Activated naive CD4-positive, alpha-beta T cell treated with anti-CD3 and anti-CD28 coated beads for 36 hours (primary cell): ENCODE data around the gene PPP2R1A. TPM values are rescaled to one million over a fixed set of nuclear protein-coding genes. Genes with fewer than 3 reads are reported as not detected.
"Not testable (repeated sequence)": the region's sequence is repeated elsewhere in the genome, so short reads cannot be mapped to it uniquely, and the experiment has no call there.

Experiments used
- CTCF ChIA-PET: fragments of 350-600 bp; sonication (Branson Sonifier 250); formaldehyde crosslinking; loops from one replicate; lab custom pipeline; 2021; ENCODE audit warnings: antibody characterized with exemption; lab: Charles Lee
- DNase-seq: peaks from one replicate; pipeline ENCODE4 v3.0.0-alpha.2; 2020
- H3K27ac Mint-ChIP-seq: one replicate; pipeline ENCODE4 v1.8.0; 2021; ENCODE audit warnings: mild to moderate bottlenecking, mixed read lengths
- H3K27me3 Mint-ChIP-seq: one replicate; pipeline ENCODE4 v1.8.0; 2021; ENCODE audit warnings: low read depth, mixed read lengths
- H3K36me3 Mint-ChIP-seq: one replicate; pipeline ENCODE4 v1.8.0; 2021; ENCODE audit warnings: low read depth, mixed read lengths
- H3K4me1 Mint-ChIP-seq: one replicate; pipeline ENCODE4 v1.8.0; 2021; ENCODE audit warnings: low read depth, mixed read lengths
- H3K4me3 Mint-ChIP-seq: one replicate; pipeline ENCODE4 v1.8.0; 2021; ENCODE audit warnings: mild to moderate bottlenecking, moderate library complexity, mixed read lengths
- H3K9me3 Mint-ChIP-seq: one replicate; pipeline ENCODE4 v1.8.0; 2021; ENCODE audit warnings: mixed read lengths
- intact Hi-C: fragments of 100-400 bp; cut with micrococcal nuclease; formaldehyde crosslinking; loops from one replicate; pipeline ENCODE4 v1.15.1; 2023
- total RNA-seq, 2 experiments: library from RNA; stranded (reverse); gene quantifications; one replicate each; pipeline ENCODE4 v1.2.3, GENCODE V29; 2021

PPP2R1A gene
- total RNA-seq, 2 experiments from 2014 or later = 228 to 232 TPM

DNA sequence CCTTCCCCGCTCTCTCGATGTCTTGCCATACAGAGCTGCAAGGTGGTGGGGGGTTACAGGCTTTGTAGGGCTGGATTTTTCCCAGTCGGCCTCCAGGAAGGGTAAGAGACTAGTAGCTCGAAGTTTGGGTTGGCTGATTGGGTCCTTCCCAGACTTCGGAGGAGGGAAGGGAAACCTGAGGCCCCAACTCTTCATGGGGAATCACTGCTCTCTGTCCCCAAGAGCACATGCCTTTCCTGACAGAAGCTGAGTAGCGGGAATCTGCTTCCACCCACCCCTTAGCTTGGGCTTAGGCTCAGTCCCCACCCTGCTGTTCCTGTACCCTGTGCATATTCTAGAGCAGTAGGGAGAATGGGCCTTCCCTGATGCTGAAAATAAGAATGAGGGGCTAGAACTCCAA, 39.7 kb downstream of the PPP2R1A start:
- Mint-ChIP-seq H3K4me1 (peaks cover 32% of the 10 kb centered on the region), H3K9me3 (no peaks in the 10 kb centered on the region), H3K27me3 (no peaks in the 10 kb centered on the region), H3K36me3 (peaks cover 36% of the 10 kb centered on the region), H3K27ac (no peak overlapping the region), H3K4me3 (no peak overlapping the region)
- no peak for DNase-seq
- intact Hi-C loops = loop anchor here (5.0 kb wide), 1 partner anchor 132 kb away; the partner anchor contains the start of gene ZNF841
- CTCF ChIA-PET = interaction anchor here (0.6 kb wide), 2 partner anchors 18 to 415 kb away, joined by 4 to 5 read pairs; no protein-coding TSS in a partner anchor

DNA sequence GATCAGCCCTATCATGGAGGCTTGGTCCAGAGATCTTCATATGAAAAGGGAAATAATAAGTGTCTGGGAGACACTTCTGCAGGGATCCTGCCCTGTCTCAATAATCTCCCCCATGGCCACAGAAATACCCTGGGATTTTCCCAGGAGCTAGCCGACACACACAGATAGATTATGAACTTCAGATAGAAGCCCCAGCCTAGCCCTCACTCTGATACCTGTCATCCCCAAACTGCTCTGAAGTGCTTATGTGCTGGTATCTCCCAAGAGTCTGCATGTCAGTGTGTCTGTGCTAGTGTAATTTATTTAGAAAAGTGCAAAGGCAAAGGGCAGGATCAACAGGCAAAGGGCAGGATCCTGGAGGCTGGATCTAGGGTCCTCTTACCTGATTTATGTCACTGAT, 40.8 kb downstream of the PPP2R1A start:
- intact Hi-C loops = loop anchor here (10.0 kb wide), 2 partner anchors 306 to 446 kb away; partner anchors contain the start of gene ZNF613
- Mint-ChIP-seq H3K4me1 (peaks cover 29% of the 10 kb centered on the region), H3K36me3 (peaks cover 29% of the 10 kb centered on the region), H3K27ac (peak overlapping the region; percentile 59), H3K4me3 (no peak overlapping the region), H3K27me3 (no peaks in the 10 kb centered on the region), H3K9me3 (no peaks in the 10 kb centered on the region)
- no peak for DNase-seq
- CTCF ChIA-PET = no interaction called here

- peaks cover 23% of the 10 kb centered on the region for H3K4me1 Mint-ChIP-seq
- no peak for DNase-seq
- H3K27me3 Mint-ChIP-seq = no peaks in the 10 kb centered on the region
- peak overlapping the region; percentile 59 for H3K27ac Mint-ChIP-seq
- H3K36me3 Mint-ChIP-seq = peaks cover 24% of the 10 kb centered on the region
- intact Hi-C loops = loop anchor here (10.0 kb wide), 2 partner anchors 307 to 447 kb away; partner anchors contain the start of gene ZNF613
- H3K4me3 Mint-ChIP-seq = no peak overlapping the region
- no peaks in the 10 kb centered on the region for H3K9me3 Mint-ChIP-seq
- CTCF ChIA-PET = no interaction called here
These were observed 41.5 kb downstream of the PPP2R1A start for GRCh38 chr19:52231154-52231910.

GRCh38 chr19:52234406-52234805, 44.6 kb downstream of the PPP2R1A start:
- H3K4me3 Mint-ChIP-seq = no peak overlapping the region
- no peak overlapping the region for H3K27ac Mint-ChIP-seq
- H3K4me1 Mint-ChIP-seq = peaks cover 12% of the 10 kb centered on the region
- no peak for DNase-seq
- no peaks in the 10 kb centered on the region for H3K9me3 Mint-ChIP-seq
- peaks cover 6% of the 10 kb centered on the region for H3K36me3 Mint-ChIP-seq
- no peaks in the 10 kb centered on the region for H3K27me3 Mint-ChIP-seq
- intact Hi-C loops = loop anchor here (10.0 kb wide), 2 partner anchors 310 to 450 kb away; partner anchors contain the start of gene ZNF613
- CTCF ChIA-PET = no interaction called here

DNA sequence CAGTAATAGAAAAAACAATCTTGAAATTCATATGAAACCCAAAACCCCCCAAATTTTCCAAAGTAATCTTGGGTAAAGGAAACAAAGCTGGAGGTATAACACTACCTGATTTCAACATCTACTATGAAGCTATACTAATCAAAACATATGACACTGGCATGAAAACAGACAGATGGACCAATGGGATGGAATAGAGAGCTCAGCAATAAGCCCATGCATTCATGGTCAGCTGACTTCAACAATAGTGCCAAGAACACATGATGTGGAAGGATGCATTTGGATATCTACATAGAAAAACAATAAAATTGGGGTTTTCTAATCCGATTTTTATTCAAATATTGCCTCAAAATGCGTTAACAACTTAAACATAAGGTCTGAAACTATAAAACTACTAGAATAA, 47.3 kb downstream of the PPP2R1A start:
- intact Hi-C loops = loop anchor here (1.0 to 10.0 kb wide), 4 partner anchors 98 to 535 kb away; partner anchors contain the start of genes ZNF613 and ZNF616
- H3K36me3 Mint-ChIP-seq = no peaks in the 10 kb centered on the region
- no peak overlapping the region for H3K4me3 Mint-ChIP-seq
- no peaks in the 10 kb centered on the region for H3K4me1 Mint-ChIP-seq
- no peak overlapping the region for H3K27ac Mint-ChIP-seq
- CTCF ChIA-PET = interaction anchor here (0.6 to 1.6 kb wide), 9 partner anchors 9 to 460 kb away, joined by 3 to 15 read pairs (median 6); partner anchors contain the start of genes PPP2R1A, ZNF616 and ZNF836
- no peaks in the 10 kb centered on the region for H3K27me3 Mint-ChIP-seq
- no peaks in the 10 kb centered on the region for H3K9me3 Mint-ChIP-seq
- no peak for DNase-seq

DNA sequence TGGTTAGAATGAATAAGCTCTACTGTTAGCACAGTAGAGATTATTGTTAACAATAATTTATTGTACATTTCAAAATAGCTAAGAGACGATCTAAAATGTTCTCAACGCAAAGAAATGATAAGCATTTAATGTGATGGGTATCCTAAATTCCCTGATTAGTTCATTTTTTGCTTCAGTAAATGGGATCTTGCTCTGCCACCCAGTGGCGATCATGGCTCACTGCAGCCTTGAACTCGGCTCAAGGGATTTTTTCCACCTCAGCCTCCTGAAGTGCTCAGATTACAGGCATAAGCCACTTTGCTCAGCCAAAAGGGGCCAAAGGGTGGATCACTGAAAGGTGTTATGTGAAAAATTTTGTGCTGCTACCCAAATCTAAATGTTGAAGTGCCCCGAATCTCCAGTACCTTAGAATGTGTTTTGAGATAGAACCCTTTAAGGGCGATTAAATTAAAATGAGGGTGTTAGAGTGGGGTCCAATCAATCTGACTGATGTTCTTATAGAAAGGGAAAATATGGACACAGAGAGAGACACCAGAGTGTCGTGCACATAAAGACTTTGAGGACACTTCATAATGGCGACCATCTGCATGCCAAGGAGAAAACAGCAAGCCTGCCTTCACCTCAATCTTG, 48.0 kb downstream of the PPP2R1A start:
- intact Hi-C loops = loop anchor here (1.0 to 10.0 kb wide), 4 partner anchors 99 to 536 kb away; partner anchors contain the start of genes ZNF613 and ZNF616
- H3K4me3 Mint-ChIP-seq = no peak overlapping the region
- CTCF ChIA-PET = interaction anchor here (0.5 to 1.6 kb wide), 10 partner anchors 9 to 460 kb away, joined by 3 to 15 read pairs (median 6); partner anchors contain the start of genes PPP2R1A, ZNF616 and ZNF836
- no peak overlapping the region for H3K27ac Mint-ChIP-seq
- H3K9me3 Mint-ChIP-seq = no peaks in the 10 kb centered on the region
- no peaks in the 10 kb centered on the region for H3K36me3 Mint-ChIP-seq
- peak; percentile 75 for DNase-seq
- H3K27me3 Mint-ChIP-seq = no peaks in the 10 kb centered on the region
- H3K4me1 Mint-ChIP-seq = no peaks in the 10 kb centered on the region

- H3K4me3 Mint-ChIP-seq = no peak overlapping the region
- H3K36me3 Mint-ChIP-seq = no peaks in the 10 kb centered on the region
- DNase-seq = no peak
- no peaks in the 10 kb centered on the region for H3K4me1 Mint-ChIP-seq
- no peak overlapping the region for H3K27ac Mint-ChIP-seq
- CTCF ChIA-PET = no interaction called here
- H3K27me3 Mint-ChIP-seq = no peaks in the 10 kb centered on the region
- H3K9me3 Mint-ChIP-seq = no peaks in the 10 kb centered on the region
- intact Hi-C loops = no loop called here
These were observed 54.2 kb downstream of the PPP2R1A start for GRCh38 chr19:52244021-52244420.

- intact Hi-C loops = loop anchor here (1.0 kb wide), 2 partner anchors 500 to 745 kb away; no protein-coding TSS in a partner anchor
- H3K27ac Mint-ChIP-seq = no peak overlapping the region
- H3K4me3 Mint-ChIP-seq = no peak overlapping the region
- CTCF ChIA-PET = interaction anchor here (0.6 to 2.3 kb wide), 6 partner anchors 11 to 506 kb away, joined by 3 to 6 read pairs (median 3); no protein-coding TSS in a partner anchor
- H3K4me1 Mint-ChIP-seq = no peaks in the 10 kb centered on the region
- DNase-seq = peak; percentile 85
- H3K27me3 Mint-ChIP-seq = no peaks in the 10 kb centered on the region
- H3K36me3 Mint-ChIP-seq = no peaks in the 10 kb centered on the region
- H3K9me3 Mint-ChIP-seq = no peaks in the 10 kb centered on the region
These were observed 58.4 kb downstream of the PPP2R1A start for GRCh38 chr19:52248241-52248640.

- CTCF ChIA-PET = no interaction called here
- Mint-ChIP-seq H3K36me3 (peaks cover 2% of the 10 kb centered on the region), H3K9me3 (peaks cover 4% of the 10 kb centered on the region), H3K4me1 (no peaks in the 10 kb centered on the region), H3K4me3 (no peak overlapping the region), H3K27ac (no peak overlapping the region), H3K27me3 (no peaks in the 10 kb centered on the region)
- intact Hi-C loops = no loop called here
- DNase-seq = no peak
These were observed 68.6 kb downstream of the PPP2R1A start for GRCh38 chr19:52258426-52258825.

DNA sequence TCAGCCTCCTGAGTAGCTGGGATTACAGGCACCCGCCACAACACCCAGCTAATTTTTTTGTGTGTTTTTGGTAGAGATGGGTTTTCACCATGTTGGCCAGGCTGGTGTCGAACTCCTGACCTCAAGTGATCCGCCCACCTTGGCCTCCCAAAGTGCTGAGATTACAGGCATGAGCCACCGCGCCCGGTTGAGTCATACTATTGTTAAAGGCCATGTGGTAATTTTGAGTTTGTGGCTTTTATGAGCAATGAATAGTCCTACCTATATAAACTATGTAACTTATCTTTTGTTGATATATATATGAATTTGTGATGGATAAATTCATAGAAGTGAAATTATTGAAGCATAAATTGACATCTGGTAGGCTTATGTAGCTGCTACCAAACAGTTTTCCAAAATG, 75.7 kb downstream of the PPP2R1A start:
- intact Hi-C loops = loop anchor here (5.0 kb wide), 2 partner anchors 72 to 262 kb away; partner anchors contain the start of genes ZNF610 and ZNF808
- H3K4me1 Mint-ChIP-seq, H3K27ac Mint-ChIP-seq, H3K36me3 Mint-ChIP-seq, H3K9me3 Mint-ChIP-seq, H3K4me3 Mint-ChIP-seq, H3K27me3 Mint-ChIP-seq: not testable (repeated sequence)
- DNase-seq = peak; percentile 18
- CTCF ChIA-PET = interaction anchor here (1.3 kb wide), 1 partner anchor 484 kb away, joined by 3 read pairs; no protein-coding TSS in a partner anchor

GRCh38 chr19:52269338-52270261, 79.7 kb downstream of the PPP2R1A start, which contains the start of gene ZNF766:
ZNF766 (plus strand) TSS chr19:52269587; CDS start chr19:52269614, 27 bp downstream.
- Mint-ChIP-seq H3K9me3 (peaks cover 27% of the 10 kb centered on the region), H3K27me3 (no peaks in the 10 kb centered on the region), H3K36me3 (peaks cover 42% of the 10 kb centered on the region), H3K4me1 (peaks cover 27% of the 10 kb centered on the region), H3K27ac (peak within 1 kb of the TSS; percentile 91), H3K4me3 (peak within 1 kb of the TSS; percentile 96)
- CTCF ChIA-PET = no interaction called here
- intact Hi-C loops = loop anchor here (1.0 to 5.0 kb wide), 5 partner anchors 27 to 258 kb away; partner anchors contain the start of genes ZNF480, ZNF610, ZNF616 and ZNF808
- DNase-seq = peak; percentile 98
